Activated CD4-positive, alpha-beta T cell treated with anti-CD3 and anti-CD28 coated beads, Interleukin-2, amount 10 ng/mL, durations not matched to agents 7 days and 5 days (primary cell): ENCODE data around the gene RERE. TPM values are rescaled to one million over a fixed set of nuclear protein-coding genes. Genes with fewer than 3 reads are reported as not detected.

ENCODE experiments used
- CTCF ChIA-PET: fragments of 350-600 bp; sonication (Branson Sonifier 250); formaldehyde crosslinking; loops from one replicate; lab custom pipeline; 2021; ENCODE audit warnings: antibody characterized with exemption; lab: Charles Lee
- POLR2A ChIA-PET: fragments of 350-600 bp; sonication (Branson Sonifier 250); formaldehyde crosslinking; loops from one replicate; lab custom pipeline; 2021; ENCODE audit warnings: antibody characterized with exemption; lab: Charles Lee
- DNase-seq: peaks from one replicate; pipeline ENCODE4 v3.0.0-alpha.2; 2020
- H3K27ac Mint-ChIP-seq: one replicate; pipeline ENCODE4 v1.8.0; 2021; ENCODE audit warnings: mild to moderate bottlenecking, moderate library complexity, mixed read lengths
- H3K27me3 Mint-ChIP-seq: one replicate; pipeline ENCODE4 v1.8.0; 2021; ENCODE audit warnings: mixed read lengths
- H3K36me3 Mint-ChIP-seq: one replicate; pipeline ENCODE4 v1.8.0; 2021; ENCODE audit warnings: low read depth, mixed read lengths
- H3K4me1 Mint-ChIP-seq: one replicate; pipeline ENCODE4 v1.8.0; 2021; ENCODE audit warnings: mixed read lengths
- H3K4me3 Mint-ChIP-seq: one replicate; pipeline ENCODE4 v1.8.0; 2021; ENCODE audit warnings: mild to moderate bottlenecking, moderate library complexity, mixed read lengths
- H3K9me3 Mint-ChIP-seq: one replicate; pipeline ENCODE4 v1.8.0; 2021; ENCODE audit warnings: mixed read lengths
- total RNA-seq, 2 experiments: library from RNA; stranded (reverse); gene quantifications; one replicate each; pipeline ENCODE4 v1.2.3, GENCODE V29; 2021

The RERE gene
- total RNA-seq, 2 experiments from 2014 or later, result 68.5 to 68.7 TPM

GRCh38 chr1:8856689-8857412 lies 39.4 kb upstream of the RERE start:
- H3K9me3 Mint-ChIP-seq, result peaks cover 3% of the 10 kb centered on the region
- peaks cover 30% of the 10 kb centered on the region for H3K4me1 Mint-ChIP-seq
- ChIA-PET CTCF (interaction anchor here (0.6 to 3.2 kb wide), 6 partner anchors 8 to 148 kb away, joined by 3 to 20 read pairs (median 4); partner anchors contain the start of gene ENO1), POLR2A (interaction anchor here (0.6 to 1.3 kb wide), 4 partner anchors 10 to 148 kb away, joined by 3 to 5 read pairs (median 4); no protein-coding TSS in a partner anchor)
- no peak for DNase-seq
- peak overlapping the region; percentile 13 for H3K27ac Mint-ChIP-seq
- H3K36me3 Mint-ChIP-seq, result peaks cover 47% of the 10 kb centered on the region
- H3K27me3 Mint-ChIP-seq, result no peaks in the 10 kb centered on the region
- no peak overlapping the region for H3K4me3 Mint-ChIP-seq

GRCh38 chr1:8854240-8854639 lies 36.8 kb upstream of the RERE start:
- no peak for DNase-seq
- Mint-ChIP-seq H3K36me3 (peaks cover 27% of the 10 kb centered on the region), H3K9me3 (peaks cover 3% of the 10 kb centered on the region), H3K4me1 (peaks cover 14% of the 10 kb centered on the region), H3K27me3 (no peaks in the 10 kb centered on the region), H3K4me3 (no peak overlapping the region), H3K27ac (no peak overlapping the region)
- ChIA-PET POLR2A (interaction anchor here (0.8 kb wide), 1 partner anchor 27 kb away, joined by 5 read pairs; no protein-coding TSS in a partner anchor), CTCF (no interaction called here)

GRCh38 chr1:8851060-8851459 lies 33.6 kb upstream of the RERE start:
- Mint-ChIP-seq H3K27ac (no peak overlapping the region), H3K27me3 (no peaks in the 10 kb centered on the region), H3K36me3 (peaks cover 1% of the 10 kb centered on the region), H3K9me3 (no peaks in the 10 kb centered on the region), H3K4me1 (peaks cover 14% of the 10 kb centered on the region), H3K4me3 (no peak overlapping the region)
- CTCF ChIA-PET, result interaction anchor here (0.6 to 3.4 kb wide), 5 partner anchors 9 to 1057 kb away, joined by 3 to 42 read pairs (median 3); no protein-coding TSS in a partner anchor
- DNase-seq, result no peak
- POLR2A ChIA-PET, result interaction anchor here (0.6 kb wide), 1 partner anchor 40 kb away, joined by 3 read pairs; no protein-coding TSS in a partner anchor

- ChIA-PET CTCF (interaction anchor here (0.5 to 3.4 kb wide), 41 partner anchors 8 to 445 kb away, joined by 3 to 42 read pairs (median 4); no protein-coding TSS in a partner anchor), POLR2A (interaction anchor here (0.6 to 0.9 kb wide), 5 partner anchors 54 to 281 kb away, joined by 3 to 5 read pairs (median 5); no protein-coding TSS in a partner anchor)
- H3K27ac Mint-ChIP-seq, result no peak overlapping the region
- no peak overlapping the region for H3K4me3 Mint-ChIP-seq
- H3K36me3 Mint-ChIP-seq, result no peaks in the 10 kb centered on the region
- H3K27me3 Mint-ChIP-seq, result no peaks in the 10 kb centered on the region
- peak; percentile 72 for DNase-seq
- peaks cover 14% of the 10 kb centered on the region for H3K4me1 Mint-ChIP-seq
- H3K9me3 Mint-ChIP-seq, result no peaks in the 10 kb centered on the region
Observed at GRCh38 chr1:8848663-8849386, 31.4 kb upstream of the RERE start.

GRCh38 chr1:8847990-8848389 lies 30.6 kb upstream of the RERE start:
- POLR2A ChIA-PET, result interaction anchor here (0.6 kb wide), 1 partner anchor 280 kb away, joined by 3 read pairs; no protein-coding TSS in a partner anchor
- H3K27ac Mint-ChIP-seq, result no peak overlapping the region
- DNase-seq, result no peak
- CTCF ChIA-PET, result interaction anchor here (1.0 to 3.4 kb wide), 19 partner anchors 9 to 312 kb away, joined by 3 to 42 read pairs (median 5); no protein-coding TSS in a partner anchor
- H3K27me3 Mint-ChIP-seq, result no peaks in the 10 kb centered on the region
- H3K36me3 Mint-ChIP-seq, result no peaks in the 10 kb centered on the region
- H3K9me3 Mint-ChIP-seq, result no peaks in the 10 kb centered on the region
- no peak overlapping the region for H3K4me3 Mint-ChIP-seq
- H3K4me1 Mint-ChIP-seq, result peaks cover 14% of the 10 kb centered on the region

GRCh38 chr1:8846263-8846662 lies 28.8 kb upstream of the RERE start:
- Mint-ChIP-seq H3K27ac (no peak overlapping the region), H3K4me1 (peaks cover 14% of the 10 kb centered on the region), H3K27me3 (no peaks in the 10 kb centered on the region), H3K36me3 (no peaks in the 10 kb centered on the region), H3K4me3 (no peak overlapping the region), H3K9me3 (no peaks in the 10 kb centered on the region)
- ChIA-PET POLR2A (interaction anchor here (0.6 kb wide), 1 partner anchor 11 kb away, joined by 4 read pairs; no protein-coding TSS in a partner anchor), CTCF (interaction anchor here (1.4 to 2.7 kb wide), 2 partner anchors 13 to 159 kb away, joined by 3 to 12 read pairs; no protein-coding TSS in a partner anchor)
- DNase-seq, result no peak

GRCh38 chr1:8845104-8846097 lies 28.0 kb upstream of the RERE start:
- peaks cover 14% of the 10 kb centered on the region for H3K4me1 Mint-ChIP-seq
- ChIA-PET POLR2A (no interaction called here), CTCF (interaction anchor here (1.4 to 2.7 kb wide), 2 partner anchors 14 to 160 kb away, joined by 3 to 12 read pairs; no protein-coding TSS in a partner anchor)
- H3K27me3 Mint-ChIP-seq, result no peaks in the 10 kb centered on the region
- no peak for DNase-seq
- H3K36me3 Mint-ChIP-seq, result no peaks in the 10 kb centered on the region
- H3K27ac Mint-ChIP-seq, result no peak overlapping the region
- H3K4me3 Mint-ChIP-seq, result no peak overlapping the region
- H3K9me3 Mint-ChIP-seq, result peaks cover 1% of the 10 kb centered on the region

GRCh38 chr1:8844501-8845006 lies 27.1 kb upstream of the RERE start:
- ChIA-PET POLR2A (interaction anchor here (0.8 kb wide), 1 partner anchor 9 kb away, joined by 3 read pairs; no protein-coding TSS in a partner anchor), CTCF (no interaction called here)
- Mint-ChIP-seq H3K27ac (no peak overlapping the region), H3K36me3 (no peaks in the 10 kb centered on the region), H3K9me3 (peaks cover 3% of the 10 kb centered on the region), H3K4me3 (no peak overlapping the region), H3K27me3 (no peaks in the 10 kb centered on the region), H3K4me1 (peaks cover 14% of the 10 kb centered on the region)
- DNase-seq, result no peak

- Mint-ChIP-seq H3K4me3 (no peak overlapping the region), H3K36me3 (no peaks in the 10 kb centered on the region), H3K4me1 (no peaks in the 10 kb centered on the region), H3K27ac (no peak overlapping the region), H3K9me3 (peaks cover 3% of the 10 kb centered on the region), H3K27me3 (peaks cover 7% of the 10 kb centered on the region)
- POLR2A ChIA-PET, result no interaction called here
- CTCF ChIA-PET, result no interaction called here
- DNase-seq, result no peak
Observed at GRCh38 chr1:8841395-8841794, 24.0 kb upstream of the RERE start.

GRCh38 chr1:8839990-8840389 lies 22.6 kb upstream of the RERE start:
- H3K4me3 Mint-ChIP-seq, result no peak overlapping the region
- no peak overlapping the region for H3K27ac Mint-ChIP-seq
- ChIA-PET CTCF (interaction anchor here (0.9 to 4.3 kb wide), 5 partner anchors 9 to 165 kb away, joined by 3 to 32 read pairs (median 4); no protein-coding TSS in a partner anchor), POLR2A (no interaction called here)
- H3K4me1 Mint-ChIP-seq, result no peaks in the 10 kb centered on the region
- no peaks in the 10 kb centered on the region for H3K36me3 Mint-ChIP-seq
- H3K9me3 Mint-ChIP-seq, result peaks cover 3% of the 10 kb centered on the region
- DNase-seq, result no peak
- H3K27me3 Mint-ChIP-seq, result peaks cover 9% of the 10 kb centered on the region

GRCh38 chr1:8835941-8836643 lies 18.7 kb upstream of the RERE start:
- POLR2A ChIA-PET, result no interaction called here
- CTCF ChIA-PET, result interaction anchor here (0.6 to 2.4 kb wide), 3 partner anchors 10 to 16 kb away, joined by 3 to 12 read pairs (median 6); no protein-coding TSS in a partner anchor
- H3K4me1 Mint-ChIP-seq, result peaks cover 3% of the 10 kb centered on the region

More at GRCh38 chr1:8835941-8836643, 18.7 kb upstream of the RERE start:
- Mint-ChIP-seq H3K27me3 (peaks cover 9% of the 10 kb centered on the region), H3K36me3 (no peaks in the 10 kb centered on the region), H3K27ac (no peak overlapping the region), H3K9me3 (peaks cover 3% of the 10 kb centered on the region), H3K4me3 (no peak overlapping the region)
- no peak for DNase-seq
